NCI-H69 (cell line): ENCODE measurements around the gene DMBT1.

Experiments used
- DNase-seq: peaks from one replicate; lab custom pipeline; 2025; lab: John Stamatoyannopoulos, UW

The DMBT1 gene

DNA sequence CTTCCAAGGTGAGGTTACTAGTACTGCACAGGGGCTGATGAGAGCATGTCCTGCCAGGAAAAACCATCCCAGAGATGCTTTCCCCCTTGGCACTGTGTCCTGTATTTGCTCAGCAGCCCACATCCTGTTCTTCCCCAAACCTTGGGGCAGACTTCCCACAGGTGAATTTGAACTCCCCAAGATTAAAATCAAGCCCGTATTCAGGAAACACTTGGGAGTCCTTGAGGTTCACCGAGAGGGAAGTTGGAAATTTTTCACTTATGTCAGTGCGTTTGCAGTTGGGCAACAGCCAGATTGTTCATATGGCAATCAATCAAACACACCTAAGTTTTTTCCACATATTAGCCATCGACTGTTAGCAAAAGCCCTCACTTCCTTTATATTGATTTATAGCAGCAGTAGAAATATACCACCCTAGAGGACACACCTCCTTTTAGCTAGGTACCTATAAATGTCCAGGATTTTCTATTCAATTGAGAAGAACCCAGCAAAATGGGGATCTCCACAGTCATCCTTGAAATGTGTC, at the start of gene DMBT1:
DMBT1 (plus strand) TSS at position 476 of the 526 bp plus-strand sequence; CDS start at position 493, 17 bp downstream.
- DNase-seq = peak; percentile 2

DNA sequence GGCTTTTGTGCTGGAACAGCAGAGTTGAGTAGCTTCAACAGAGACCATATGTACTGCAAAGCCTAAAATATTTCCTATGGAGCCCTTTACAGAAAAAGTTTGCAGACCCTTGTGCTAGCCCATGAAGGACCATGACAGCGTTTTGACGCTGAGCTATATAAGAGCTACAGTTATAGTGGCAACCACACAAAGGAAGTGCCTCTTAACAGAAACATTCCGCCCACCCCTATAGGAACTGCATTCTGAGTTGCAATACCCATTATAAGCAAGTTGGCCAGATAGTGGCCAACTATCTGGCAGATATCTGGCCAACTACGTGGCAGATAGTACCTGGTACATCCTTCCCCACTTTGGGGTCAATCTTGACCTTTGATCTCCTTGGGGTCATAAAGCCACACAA, 47.5 kb upstream of the DMBT1 start:
- DNase-seq = no peak

DNA sequence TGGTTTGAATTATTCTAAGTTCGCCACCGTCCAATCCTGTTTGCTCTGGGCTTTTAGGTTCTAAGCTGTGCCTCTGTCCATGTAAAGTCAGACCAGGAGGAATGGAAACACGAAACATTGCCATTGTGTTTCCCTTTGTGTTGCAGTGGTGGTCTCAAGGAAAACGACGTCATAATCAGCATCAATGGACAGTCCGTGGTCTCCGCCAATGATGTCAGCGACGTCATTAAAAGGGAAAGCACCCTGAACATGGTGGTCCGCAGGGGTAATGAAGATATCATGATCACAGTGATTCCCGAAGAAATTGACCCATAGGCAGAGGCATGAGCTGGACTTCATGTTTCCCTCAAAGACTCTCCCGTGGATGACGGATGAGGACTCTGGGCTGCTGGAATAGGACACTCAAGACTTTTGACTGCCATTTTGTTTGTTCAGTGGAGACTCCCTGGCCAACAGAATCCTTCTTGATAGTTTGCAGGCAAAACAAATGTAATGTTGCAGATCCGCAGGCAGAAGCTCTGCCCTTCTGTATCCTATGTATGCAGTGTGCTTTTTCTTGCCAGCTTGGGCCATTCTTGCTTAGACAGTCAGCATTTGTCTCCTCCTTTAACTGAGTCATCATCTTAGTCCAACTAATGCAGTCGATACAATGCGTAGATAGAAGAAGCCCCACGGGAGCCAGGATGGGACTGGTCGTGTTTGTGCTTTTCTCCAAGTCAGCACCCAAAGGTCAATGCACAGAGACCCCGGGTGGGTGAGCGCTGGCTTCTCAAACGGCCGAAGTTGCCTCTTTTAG, 46.3 kb upstream of the DMBT1 start:
- no peak for DNase-seq

DNA sequence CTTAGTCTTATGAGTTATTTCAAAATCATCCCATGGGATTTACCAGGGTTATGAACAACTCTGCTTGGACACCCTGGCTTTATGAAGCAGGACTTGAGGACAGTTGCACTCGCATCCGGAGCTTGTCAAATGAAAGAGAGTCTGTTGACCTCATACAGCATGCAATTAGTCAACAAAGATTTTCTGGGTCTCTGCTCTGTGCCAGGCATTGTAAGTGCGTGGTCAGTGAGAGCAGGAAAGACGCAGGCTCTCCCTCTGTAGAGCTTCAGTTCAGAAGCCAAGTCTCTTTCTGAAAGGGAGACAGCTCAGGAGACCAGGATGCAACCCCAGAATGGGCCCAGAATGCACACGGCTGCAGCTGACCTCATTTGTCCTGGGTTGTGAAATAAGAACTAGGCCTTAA, 45.5 kb upstream of the DMBT1 start:
- DNase-seq = no peak

DNA sequence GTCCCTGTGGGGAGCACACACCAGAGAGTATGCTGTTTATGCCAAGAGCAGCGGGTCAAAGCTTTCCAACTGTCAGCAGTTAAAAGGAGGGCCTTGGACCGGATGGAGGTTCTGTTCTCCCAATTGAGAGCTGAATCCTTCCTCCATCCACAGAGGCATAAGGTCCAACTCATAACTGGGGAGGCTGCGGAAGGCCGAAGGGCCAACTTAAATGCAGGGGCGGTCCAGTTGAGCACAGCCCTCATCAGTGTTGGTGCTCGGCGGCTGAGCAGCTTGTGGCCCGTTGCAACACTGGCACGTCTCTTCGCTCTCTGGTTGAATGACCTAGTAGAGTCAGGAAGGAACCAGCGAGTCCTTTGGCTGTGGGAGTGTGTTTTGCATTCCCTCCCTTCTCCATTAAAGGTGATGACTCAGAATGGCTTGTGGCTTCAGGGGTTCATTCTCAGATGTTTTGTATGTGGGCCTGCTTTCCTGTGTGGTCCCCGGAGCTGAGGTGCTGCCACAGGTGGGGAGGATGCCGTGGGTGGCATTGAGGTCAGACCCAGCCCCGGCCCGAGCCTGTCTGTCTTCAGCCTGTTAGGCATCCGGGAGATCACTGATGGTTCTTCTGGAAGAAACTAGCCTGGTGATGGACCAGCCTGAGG, 44.8 kb upstream of the DMBT1 start:
- no peak for DNase-seq

DNA sequence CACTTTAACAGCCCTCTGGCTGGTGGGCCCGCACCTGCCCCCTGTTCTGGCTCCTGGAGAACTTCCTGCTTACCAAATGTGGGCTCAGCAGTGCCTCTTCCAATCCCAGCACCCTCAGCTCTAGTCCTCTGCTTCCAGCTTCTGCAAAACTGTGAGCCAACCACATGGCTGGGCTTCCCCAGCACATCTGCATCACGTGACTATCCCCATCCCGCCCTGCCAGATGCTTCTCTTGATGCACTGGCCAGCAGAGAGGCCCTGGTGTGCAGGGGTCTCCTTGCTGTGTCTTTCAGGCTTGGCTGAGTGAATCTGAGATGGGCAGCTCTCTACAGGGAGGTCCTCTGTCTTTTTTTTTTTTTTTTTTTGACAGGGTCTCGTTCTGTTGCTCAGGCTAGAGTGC, 43.8 kb upstream of the DMBT1 start:
- DNase-seq = peak; percentile 6

DNA sequence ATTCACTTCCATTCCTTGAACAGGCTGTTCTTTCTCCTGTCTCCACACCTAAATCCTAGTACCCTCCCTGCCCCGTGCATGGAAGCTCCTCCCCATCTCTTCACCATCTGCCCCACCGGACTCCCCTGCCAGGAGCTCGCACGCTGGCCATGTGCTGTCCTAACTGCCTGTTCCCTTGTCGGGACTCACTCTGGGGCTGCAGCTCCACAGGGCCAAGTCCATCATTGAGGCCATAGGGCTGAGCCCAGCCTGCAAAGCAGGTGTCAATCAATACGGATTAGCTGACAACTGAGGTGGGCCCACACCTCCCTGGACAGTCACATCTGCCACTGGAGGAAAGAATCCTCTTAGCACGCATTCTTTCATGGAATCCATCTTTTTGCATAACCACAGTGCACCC, 41.4 kb upstream of the DMBT1 start:
- DNase-seq = no peak

DNA sequence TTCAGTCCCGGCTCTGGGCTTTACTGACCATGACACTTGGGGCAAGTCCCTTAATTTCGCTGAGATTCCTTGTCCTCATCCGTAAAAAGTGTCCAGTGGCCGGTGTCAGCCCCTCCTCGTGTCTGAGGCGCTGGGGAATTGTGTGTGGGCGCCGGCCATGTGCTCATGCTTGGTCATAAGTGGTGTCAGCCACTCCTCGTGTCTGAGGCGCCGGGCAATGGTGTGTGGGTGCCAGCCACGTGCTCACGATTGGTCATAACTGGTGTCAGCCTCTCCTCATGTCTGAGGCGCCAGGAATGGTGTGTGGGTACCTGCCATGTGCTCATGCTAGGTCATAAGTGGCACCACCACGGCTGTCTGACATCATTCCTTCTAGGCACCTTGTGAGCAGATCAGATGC, 40.7 kb upstream of the DMBT1 start:
- DNase-seq = no peak

DNA sequence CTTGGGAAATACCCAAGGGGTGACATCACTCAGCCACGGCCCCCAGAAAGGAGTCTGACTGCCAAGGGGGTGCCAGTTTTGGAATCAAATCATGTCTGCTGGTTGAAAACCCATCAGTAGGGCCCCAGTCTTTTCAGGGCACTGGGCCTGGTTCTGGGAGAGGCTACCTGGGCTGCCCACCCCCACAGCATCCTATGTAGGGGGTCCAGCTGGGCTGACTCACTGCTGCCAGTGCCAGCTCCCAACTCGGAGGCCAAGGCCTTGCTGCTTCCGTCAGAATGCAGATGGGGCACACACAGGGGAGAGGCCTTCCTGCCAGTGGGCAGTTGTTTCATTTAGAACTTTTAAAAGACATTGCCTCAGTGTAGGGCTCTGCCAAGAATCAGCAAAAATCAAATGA, 39.5 kb upstream of the DMBT1 start:
- DNase-seq = no peak

DNA sequence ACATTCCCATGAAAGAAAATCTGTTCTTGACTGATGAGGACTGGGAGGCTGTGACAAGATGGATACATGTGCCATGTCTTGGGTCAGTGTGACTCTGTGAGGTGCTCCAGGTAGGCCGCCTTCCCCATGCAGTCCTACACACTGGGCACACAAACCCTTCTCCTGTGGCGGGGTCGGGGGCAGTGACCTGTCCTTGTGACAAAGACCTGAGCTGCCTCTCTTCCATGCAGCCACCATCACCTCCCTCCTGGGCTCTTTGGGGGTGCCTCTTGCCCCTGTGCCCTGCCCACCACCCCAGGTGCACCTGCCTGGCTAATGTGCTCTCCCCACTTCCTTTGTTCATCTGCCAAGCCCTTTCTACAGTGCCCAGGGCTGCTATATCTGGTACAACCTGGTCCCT, 35.7 kb upstream of the DMBT1 start:
- no peak for DNase-seq

DNA sequence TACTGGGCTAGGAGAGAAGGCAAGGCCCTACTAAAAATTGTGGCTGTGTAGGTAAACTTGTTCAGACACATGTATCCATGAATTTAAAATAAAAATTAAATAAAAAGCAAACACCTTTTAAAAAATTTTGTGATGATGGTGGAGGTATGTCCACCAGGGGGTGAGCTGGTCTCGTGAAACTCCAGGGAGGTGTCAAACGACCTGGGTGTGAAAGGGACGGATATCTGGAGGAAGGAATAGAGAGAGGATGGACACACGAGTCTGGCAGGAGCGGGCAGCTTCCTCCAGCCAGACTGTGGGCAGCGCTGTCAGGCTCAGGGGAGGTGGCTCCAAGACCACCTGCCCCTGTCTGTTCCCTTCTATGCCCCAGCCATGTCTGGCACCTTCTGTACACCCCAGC, 34.8 kb upstream of the DMBT1 start:
- DNase-seq = peak; percentile 50

DNA sequence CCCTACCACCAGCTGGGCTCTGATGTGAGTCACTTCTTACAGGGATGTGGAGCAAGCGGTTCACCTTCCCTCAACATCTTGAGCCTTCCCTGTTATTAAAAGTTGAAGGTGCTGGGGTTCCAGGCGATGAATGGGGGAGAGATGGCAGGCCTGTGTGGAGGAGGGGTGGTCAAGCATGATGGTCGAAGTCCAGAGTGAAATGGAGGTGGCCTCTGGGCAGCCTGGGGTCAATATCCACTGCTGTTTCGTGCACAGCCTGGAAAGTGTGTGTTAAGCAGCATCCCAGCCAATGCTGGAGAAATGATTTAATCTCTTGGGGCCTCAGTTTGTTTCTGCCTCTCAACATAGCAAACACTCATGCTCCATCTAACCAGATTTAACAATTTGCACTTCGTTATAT, 33.7 kb upstream of the DMBT1 start:
- DNase-seq = no peak

DNA sequence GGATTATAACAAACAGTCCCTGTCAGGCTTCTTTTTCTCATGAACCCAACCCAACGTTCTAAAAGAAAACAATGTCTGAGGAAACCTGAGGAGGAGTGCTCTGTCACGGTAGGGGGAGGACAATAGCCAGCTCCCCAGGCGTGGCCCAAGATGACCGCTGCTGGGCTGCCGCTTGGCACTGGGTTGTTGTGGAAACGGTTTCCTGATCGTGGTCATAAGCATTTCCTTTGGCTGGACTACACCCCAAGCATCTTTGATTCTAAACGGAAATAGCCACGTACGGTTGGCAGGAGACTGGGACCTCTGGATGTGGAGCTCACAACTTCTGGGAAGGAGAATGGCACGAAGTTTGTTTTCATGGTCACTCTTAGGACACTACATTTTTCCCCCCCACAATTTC, 30.4 kb upstream of the DMBT1 start:
- no peak for DNase-seq

DNA sequence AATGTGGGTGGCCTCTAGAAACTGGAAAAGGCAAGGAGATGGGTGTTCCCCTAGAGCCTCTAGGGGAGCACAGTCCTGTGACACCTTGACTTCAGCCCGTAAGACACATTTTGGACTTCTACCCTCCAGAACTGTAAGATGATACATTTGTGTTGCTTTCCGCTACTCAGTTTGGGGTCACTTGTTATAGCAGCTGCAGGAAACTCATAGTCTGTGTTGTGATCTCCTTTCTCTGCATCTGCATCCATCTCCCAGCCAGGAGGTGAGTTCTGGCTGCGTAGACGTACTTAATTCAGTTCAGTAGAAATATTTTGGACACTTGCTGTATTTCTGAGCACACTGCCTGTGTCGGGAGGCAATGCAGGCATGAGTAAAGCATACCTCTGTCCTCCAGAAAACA, 29.3 kb upstream of the DMBT1 start:
- DNase-seq = no peak

DNA sequence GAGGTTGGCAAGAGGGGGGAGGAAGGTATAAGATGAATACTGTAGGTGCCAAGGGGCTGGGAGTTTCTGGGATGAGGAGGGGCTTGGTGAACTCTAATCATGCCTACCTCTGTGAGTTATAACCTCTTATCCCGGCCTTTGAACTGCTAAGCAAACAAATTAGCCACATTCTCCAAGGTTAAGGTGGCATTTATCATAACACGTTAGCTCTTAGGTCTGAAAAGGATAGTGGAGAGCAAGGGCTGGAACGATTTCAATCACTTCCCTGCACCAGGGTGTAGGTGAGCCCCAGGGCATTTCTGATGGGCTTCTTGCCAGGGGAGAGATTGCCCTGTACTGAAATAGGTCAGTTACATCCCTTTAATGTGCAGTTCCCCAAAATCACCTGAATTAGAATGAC, 28.6 kb upstream of the DMBT1 start:
- DNase-seq = peak; percentile 79

DNA sequence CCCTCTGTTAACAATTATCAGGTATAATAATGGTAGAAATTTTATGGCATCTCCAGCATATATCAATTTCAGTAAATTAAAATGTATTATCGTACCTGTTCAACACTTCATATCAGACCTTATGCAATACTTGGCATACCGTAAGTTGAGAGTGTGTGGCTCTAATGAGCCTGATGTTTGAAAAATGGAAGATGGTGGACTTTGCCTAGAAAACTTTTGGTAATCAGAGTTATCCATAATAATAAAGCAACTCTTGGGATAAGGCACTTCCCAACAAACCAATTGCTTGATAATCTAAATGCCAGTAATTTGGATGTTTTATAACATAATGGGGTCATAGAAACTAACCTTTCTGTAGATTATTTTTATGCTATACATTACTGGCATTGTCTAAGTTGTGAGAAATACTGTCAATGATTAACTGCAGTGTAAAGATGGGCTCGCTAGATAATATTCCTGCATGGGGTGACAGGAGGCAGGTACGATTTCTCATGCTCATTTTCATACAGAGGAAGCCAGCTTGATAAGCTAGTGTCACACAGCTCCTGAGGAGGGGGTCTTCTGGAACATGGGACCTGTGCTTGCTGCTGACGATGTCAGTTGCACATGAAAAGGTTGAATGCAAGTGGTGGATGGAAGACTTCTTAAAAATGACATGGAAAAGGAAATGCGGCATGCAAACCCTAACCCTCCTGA, 27.8 kb upstream of the DMBT1 start:
- DNase-seq = no peak

DNA sequence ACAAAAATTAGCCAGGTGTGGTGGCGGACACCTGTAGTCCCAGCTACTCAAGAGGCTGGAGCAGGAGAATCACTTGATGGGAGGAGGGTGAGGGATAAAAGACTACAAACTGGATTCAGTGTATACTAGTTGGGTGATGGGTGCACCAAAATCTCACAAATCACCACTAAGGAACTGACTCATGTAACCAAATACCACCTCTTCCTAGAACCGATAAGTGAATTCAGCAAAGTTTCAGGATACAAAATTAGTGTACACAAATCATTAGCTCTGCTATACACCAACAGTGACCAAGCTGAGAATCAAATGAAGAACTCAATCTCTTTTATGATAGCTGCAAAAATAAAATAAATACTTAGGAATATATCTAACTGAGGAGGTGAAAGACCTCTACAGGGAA, 23.0 kb upstream of the DMBT1 start:
- no peak for DNase-seq

DNA sequence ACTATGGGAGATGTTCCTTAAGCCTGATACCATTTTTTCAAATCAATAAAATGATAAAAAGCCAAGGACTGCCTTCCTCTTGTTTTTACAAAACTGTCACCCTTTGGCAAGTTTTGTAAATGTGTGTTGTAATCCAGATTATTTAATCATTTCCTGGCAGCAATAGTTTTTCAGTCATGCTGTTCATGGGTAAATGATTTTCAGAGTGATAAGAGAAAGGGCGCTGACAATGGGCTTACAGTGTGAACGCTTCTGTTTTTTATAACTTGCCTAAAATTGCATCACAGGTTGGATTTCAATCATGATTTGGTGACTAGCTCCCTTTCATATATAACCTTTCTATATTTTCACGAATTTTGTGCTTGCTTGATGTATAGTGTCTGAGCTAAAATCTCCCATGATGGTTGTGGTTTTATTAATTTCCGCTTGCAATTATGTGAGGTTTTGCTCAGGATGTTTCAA, 19.0 kb upstream of the DMBT1 start:
- no peak for DNase-seq

DNA sequence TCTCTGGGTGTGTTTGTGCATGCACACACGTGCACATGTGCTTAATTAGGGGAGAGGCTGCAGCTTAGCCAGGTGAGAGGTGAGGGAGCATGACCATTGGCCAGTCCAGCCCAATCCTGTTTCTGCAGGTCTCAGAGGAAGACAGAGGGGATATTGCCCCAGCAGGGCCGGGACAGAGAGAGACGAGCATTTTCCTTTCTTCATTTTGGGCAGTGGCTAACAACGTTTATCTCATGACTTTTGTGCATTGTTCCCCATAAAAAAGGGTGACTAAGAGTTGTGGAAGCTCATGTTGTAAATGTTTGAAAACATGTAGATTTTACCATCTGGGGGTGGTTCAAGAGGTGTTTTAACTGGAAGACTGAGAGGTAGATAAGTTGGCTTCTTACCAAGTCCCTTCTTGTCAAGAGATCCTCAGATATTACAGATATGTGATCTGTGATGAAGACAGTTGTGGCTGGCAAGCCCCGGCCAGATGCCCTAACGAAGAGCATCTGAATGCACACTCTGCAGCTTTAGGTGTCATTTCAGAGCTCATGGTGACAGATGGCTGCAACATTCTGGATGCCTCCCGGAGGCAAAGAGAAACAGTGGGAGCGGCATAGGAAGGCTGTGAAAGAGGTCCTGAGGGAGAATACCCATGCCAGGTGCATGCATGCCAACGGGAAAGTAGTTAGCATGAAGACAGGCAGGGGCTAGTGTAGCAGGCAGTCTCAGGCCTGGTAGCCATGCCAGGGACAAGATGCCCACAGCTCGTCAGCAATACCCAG, 16.7 kb upstream of the DMBT1 start:
- DNase-seq = peak; percentile 66

DNA sequence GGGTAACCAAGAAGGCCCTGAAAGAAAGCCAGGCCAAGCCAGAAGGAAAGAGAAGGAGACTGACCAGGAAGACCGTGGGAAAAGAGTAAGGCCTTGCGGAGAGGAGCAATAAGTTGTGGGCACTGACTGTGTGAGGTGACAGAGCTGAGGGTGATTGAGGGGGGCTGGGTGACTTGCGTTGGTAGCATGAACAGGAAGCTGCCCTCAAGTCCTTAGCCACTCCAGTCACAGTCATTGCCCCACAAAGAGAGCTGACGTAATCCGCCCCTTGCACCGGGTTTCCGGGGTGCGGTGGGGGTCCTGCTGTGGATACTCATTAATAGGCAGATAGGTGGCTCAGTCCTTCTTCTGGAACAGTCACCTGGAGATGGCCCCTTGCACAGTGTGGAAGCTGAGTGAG, 16.1 kb upstream of the DMBT1 start:
- no peak for DNase-seq

DNA sequence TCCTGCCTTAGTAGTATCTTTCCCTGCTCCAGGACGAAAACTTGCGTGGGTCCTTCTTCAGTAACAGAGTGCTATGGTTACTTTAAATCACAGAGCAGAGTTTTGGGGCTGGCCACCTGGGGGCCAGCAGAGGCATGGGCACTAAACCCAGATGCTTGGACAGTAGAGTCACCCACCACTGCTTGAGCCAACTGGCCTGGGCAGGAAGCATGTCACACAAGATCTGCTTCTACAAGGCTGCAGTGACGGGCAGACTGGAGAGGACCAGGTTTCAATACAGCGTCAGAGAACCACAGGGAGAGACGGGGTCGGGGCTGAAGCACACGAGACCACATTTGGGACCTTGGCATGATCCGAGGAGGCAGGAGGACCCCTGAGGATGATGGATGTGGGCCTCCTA, 14.3 kb upstream of the DMBT1 start:
- DNase-seq = no peak
